GM10266 (cell line): ENCODE data around the gene MAML3.
A peak's percentile ranks its signal among the peaks of the same experiment; 100 is the strongest.

Source experiments
- DNase-seq: peaks from one replicate; pipeline ENCODE4 v3.0.0; 2012; ENCODE audit errors: extremely low spot score
- TF ChIP-seq, protein P1 (sequence below): IDR thresholded peaks from 2 replicates; pipeline ENCODE4 v1.5.1; 2012; ENCODE audit warnings: mild to moderate bottlenecking, low read depth; ENCODE audit not compliant: control insufficient read depth, insufficient read depth; ENCODE audit errors: missing control alignments

The MAML3 gene

DNA sequence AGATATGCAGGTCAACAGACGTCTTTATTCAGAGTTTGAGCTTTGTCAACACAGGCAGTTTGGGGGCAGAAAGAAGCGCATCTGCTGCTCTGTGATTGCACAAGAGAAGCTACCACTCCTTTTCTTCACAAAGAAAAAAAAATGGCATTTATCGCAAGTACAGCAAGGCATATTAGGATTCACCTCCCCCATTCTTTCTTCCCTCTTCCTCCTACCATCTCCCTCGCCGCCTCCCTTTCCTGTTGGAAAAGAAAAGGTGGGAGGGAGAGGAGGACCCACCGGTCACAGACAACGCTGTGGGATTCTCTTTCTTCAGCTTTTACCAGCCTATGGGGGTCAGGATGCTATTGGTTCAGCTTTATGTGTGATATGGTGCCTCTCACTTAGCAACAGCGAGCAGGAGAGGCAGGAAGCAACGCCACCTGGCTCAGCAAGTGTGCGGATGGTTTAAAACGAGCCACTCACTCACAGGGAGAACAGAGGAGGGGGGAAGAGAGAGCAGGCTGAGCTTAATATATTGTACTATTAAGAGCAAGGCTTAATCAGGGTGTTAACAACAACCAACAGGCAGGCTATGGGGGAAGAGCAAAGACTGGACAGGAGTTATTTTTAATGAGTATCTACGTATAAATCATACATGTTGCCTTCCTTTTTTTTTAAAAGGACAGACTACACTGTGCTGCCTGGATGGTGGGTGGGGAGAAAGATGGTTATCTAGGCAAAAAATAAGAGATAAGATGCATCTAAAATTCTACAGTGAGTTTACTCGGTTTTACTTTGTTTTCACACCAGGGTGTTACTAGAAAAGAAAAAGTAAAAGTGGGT, 104.7 kb downstream of the MAML3 start:
- peak; percentile 12 for DNase-seq
- TF ChIP-seq, protein P1, sequence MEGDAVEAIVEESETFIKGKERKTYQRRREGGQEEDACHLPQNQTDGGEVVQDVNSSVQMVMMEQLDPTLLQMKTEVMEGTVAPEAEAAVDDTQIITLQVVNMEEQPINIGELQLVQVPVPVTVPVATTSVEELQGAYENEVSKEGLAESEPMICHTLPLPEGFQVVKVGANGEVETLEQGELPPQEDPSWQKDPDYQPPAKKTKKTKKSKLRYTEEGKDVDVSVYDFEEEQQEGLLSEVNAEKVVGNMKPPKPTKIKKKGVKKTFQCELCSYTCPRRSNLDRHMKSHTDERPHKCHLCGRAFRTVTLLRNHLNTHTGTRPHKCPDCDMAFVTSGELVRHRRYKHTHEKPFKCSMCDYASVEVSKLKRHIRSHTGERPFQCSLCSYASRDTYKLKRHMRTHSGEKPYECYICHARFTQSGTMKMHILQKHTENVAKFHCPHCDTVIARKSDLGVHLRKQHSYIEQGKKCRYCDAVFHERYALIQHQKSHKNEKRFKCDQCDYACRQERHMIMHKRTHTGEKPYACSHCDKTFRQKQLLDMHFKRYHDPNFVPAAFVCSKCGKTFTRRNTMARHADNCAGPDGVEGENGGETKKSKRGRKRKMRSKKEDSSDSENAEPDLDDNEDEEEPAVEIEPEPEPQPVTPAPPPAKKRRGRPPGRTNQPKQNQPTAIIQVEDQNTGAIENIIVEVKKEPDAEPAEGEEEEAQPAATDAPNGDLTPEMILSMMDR, result no peak

DNA sequence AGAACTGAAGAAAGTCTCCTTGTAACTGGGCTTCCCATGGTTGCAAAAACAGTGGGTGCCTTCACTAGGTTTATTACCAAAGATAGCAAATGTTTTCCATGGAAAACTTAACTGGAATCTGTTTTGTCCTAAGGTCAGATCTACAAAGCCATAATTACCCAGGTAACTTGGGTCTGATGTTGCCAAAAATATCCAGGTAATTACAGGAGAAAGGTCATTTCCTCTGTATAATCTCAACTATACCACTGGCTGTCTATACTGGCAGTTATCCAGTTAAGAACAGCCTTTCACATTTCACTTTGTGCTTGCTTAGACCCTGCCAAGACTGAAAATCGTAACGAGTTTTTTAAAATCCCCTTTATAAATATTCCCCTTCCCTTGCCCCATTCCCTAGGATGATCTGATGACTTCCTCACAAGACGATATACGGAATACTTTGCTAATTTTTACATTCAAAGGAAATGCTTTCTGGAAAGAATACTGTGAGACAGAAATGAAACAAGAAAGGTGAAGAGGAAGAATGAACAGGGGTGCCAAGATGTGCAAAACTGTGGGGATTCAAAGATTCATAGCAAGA, 105.5 kb downstream of the MAML3 start:
- DNase-seq, result no peak
- TF ChIP-seq, protein P1, result no peak

DNA sequence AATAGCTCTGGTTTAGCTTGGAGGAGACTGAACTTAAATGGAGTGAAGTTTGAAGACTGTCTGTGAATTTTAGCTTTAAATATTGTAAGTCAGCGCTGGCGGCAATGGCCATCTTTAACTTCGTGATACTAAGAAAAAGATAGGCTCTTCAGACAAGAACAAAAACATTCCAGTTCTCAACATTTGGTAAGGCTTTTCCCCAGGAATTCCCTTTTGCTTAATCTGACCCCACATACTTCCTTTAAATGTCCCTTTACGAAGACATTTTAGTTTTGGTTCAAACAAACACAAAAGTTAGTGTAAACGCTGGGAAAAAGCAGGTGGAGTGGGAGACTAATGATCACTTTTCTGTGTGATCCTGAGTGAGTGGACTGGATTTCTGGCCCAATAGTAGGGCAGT, 106.2 kb downstream of the MAML3 start:
- DNase-seq, result no peak
- TF ChIP-seq, protein P1, result no peak

DNA sequence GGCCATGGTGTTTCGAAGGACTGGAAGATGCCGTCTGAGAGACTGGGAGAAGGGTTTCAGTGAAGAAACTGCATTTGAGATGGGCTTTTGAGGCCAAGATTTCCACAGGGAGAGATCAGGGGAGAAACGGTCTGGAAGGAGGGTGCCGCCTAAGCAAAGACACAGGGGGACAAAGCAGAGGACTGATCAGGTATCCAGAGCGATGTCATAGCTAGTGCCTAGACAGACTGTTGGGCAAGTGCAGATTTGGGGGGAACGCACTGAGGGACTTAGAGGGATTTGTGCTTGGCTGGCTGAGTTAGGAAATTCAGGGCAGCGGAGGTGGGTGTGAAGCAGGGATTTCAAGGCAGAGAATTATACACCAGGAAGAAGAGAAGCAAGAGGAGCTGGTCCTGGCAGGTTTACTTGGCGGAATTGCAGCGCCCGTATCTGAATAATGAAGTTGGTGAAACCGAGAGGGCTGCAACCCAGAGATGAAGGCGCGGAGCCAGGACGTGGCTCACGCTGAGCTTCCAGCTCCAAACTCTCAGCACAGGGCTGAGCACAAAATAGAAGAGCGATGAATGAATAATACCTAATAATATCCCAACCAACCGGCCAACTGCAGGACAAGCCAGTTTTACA, 106.9 kb downstream of the MAML3 start:
- DNase-seq, result no peak
- TF ChIP-seq, protein P1, result no peak

DNA sequence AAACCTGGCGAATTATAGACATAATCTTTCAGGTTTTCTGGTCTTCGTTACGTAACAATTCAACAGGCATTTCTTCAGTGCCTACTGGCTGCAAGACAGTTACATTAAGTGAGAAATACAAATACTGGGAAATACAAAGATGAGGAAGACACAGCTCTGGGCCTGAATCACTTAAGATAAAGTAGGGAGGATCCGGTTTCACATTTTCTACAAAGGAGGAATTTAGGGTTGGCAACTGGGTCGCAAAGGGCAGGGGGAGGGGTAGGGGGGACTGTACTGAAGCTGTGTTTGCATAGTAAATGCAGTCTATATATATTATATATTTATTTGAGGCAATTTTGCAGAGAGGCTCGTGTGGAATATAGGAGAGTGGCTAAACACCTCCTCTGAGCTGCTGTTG, 107.4 kb downstream of the MAML3 start:
- TF ChIP-seq, protein P1, result no peak
- no peak for DNase-seq

DNA sequence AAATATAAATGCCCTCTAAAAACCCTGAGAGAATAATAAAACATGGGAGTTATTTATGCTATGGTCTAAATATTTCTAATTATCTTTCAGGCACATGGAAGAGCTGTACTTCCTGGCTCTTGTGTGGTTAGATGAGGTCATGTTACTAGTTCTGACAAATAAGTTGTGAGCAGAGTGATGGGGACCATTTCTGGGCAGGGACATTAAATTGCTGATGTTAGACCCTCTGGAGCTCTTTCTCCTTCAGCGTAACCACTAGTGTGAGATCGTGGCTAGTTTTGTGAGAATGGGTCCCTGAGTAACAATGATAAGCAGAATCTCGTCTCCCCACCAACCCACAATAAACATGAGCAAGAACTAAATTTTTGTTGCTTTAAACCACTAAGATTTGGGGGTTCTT, 108.0 kb downstream of the MAML3 start:
- no peak for DNase-seq
- TF ChIP-seq, protein P1, result no peak

DNA sequence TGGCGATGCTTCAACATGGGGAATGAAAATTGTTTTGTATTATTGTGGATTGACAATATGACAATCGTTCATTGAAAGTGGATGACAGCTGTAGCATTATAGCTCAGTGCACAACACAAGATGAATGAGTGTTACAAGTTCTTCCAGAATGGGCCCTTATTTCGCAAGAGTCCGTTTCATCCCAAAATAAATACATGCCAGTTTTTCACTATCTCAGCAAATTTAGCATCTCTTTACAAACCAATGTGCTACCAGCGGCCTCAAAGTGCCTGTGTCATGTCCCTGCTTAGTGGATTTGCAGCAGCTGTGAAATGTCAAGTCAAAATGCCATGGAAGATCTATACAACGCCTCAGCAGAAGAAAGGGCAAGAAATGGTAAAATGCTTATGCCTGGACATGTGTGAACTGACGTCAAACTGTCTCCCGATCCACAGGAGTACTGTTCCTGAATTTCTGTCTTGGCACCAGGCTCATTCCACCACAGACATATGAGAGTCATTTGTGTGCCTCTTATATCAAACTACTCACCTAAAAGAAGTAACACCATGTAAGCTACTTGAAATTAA, 109.6 kb downstream of the MAML3 start:
- TF ChIP-seq, protein P1, result no peak
- DNase-seq, result no peak
